ENCODE results near the gene TTLL11.

Gene TTLL11

GRCh38 chr9:121939643-121940042 lies 153.5 kb downstream of the TTLL11 start:
- Histone ChIP-seq H3K27ac (no peak overlapping the region), H3K27me3 (0 out of 22 replicates have a peak, but pooled peaks cover 0 to 3% (median 0%) of the 10 kb centered on the region in 11 experiments), H3K36me3 (no peaks in the 10 kb centered on the region), H3K9ac (no peak overlapping the region), H4K20me1 (no peaks in the 10 kb centered on the region), H3K4me2 (peak overlapping the region in 5 of 11 experiments; percentile 14 to 51 (median 39); a peak in 6 of 22 replicates), H3K4me1 (peaks cover 6 to 55% (median 39%) of the 10 kb centered on the region in 10 experiments; a peak in 19 of 20 replicates), H3K9me3 (replicated peaks in 1 of 11) (no peaks in the 10 kb centered on the region), H3K4me3 (no peak overlapping the region)
- no peak for TF ChIP-seq Cebpa-rat (IDR thresholded peaks at IDR 0.05)

DNA sequence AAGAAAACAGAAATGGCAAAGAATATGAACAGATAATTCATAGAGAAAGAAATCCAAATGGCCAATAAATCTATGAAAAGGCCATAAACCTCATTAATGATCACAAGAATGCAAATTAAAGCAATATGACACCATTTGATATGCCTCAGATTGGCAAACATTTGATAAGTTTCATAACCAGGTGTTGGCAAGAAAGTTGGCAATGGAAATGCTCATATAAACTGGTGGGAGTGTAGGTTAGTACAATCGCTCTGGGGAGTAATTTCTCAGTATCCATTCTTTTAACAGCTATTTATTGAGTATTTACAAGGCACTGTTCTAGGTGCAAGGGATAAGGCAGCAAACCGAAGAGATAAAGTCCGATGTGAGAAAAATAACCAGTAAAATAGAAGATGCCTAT lies 154.5 kb downstream of the TTLL11 start:
- TF ChIP-seq Cebpa-rat (IDR thresholded peaks at IDR 0.05) = no peak
- no peak overlapping the region for H3K27ac ChIP-seq
- H3K4me1 ChIP-seq = peaks cover 0 to 44% (median 28%) of the 10 kb centered on the region in 10 experiments; a peak in 16 of 20 replicates
- H3K36me3 ChIP-seq = no peaks in the 10 kb centered on the region
- H3K9ac ChIP-seq = no peak overlapping the region
- no peaks in the 10 kb centered on the region for H4K20me1 ChIP-seq
- H3K4me3 ChIP-seq = no peak overlapping the region
- no peak overlapping the region for H3K4me2 ChIP-seq
- no peaks in the 10 kb centered on the region for H3K9me3 ChIP-seq (replicated peaks in 1 of 11)
- 0 out of 22 replicates have a peak, but pooled peaks cover 0 to 3% (median 0%) of the 10 kb centered on the region in 11 experiments for H3K27me3 ChIP-seq

DNA sequence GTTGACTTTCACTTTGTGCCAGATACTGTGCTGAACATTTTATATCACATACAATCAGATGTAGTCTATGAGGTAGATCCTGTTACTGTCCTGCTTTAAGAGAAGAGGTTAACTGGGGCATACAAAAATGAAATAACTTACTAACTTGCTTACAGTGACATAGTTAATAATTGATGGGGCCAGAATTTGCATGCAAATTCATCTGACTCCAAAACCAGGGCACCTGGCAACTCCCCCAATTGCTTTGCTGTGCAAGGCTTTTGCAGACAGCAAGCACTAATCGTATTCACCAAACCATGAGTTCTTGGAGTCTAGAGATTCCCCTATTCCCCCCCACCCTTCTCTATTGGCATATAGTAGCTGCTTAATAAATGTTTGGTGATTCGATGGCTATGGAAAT lies 155.9 kb downstream of the TTLL11 start:
- no peaks in the 10 kb centered on the region for H3K9me3 ChIP-seq (replicated peaks in 1 of 11)
- no peaks in the 10 kb centered on the region for H4K20me1 ChIP-seq
- H3K4me2 ChIP-seq = peak overlapping the region in 3 of 11 experiments; percentile 7 to 22 (median 13); a peak in 3 of 22 replicates
- no peak overlapping the region for H3K27ac ChIP-seq
- H3K27me3 ChIP-seq = 0 out of 22 replicates have a peak, but pooled peaks cover 0 to 3% (median 0%) of the 10 kb centered on the region in 11 experiments
- H3K4me3 ChIP-seq = no peak overlapping the region
- H3K36me3 ChIP-seq = no peaks in the 10 kb centered on the region
- no peak for TF ChIP-seq Cebpa-rat (IDR thresholded peaks at IDR 0.05)
- peaks cover 0 to 31% (median 15%) of the 10 kb centered on the region in 10 experiments; a peak in 14 of 20 replicates for H3K4me1 ChIP-seq
- H3K9ac ChIP-seq = no peak overlapping the region

GRCh38 chr9:121935739-121936138 lies 157.4 kb downstream of the TTLL11 start:
- no peak overlapping the region for H3K27ac ChIP-seq
- no peak for TF ChIP-seq Cebpa-rat (IDR thresholded peaks at IDR 0.05)
- H3K4me1 ChIP-seq = peaks cover 0 to 16% (median 3%) of the 10 kb centered on the region in 10 experiments; a peak in 7 of 20 replicates
- H3K27me3 ChIP-seq = 0 out of 22 replicates have a peak, but pooled peaks cover 0 to 3% (median 0%) of the 10 kb centered on the region in 11 experiments
- H3K4me2 ChIP-seq = no peak overlapping the region
- H3K9me3 ChIP-seq (replicated peaks in 1 of 11) = no peaks in the 10 kb centered on the region
- no peaks in the 10 kb centered on the region for H4K20me1 ChIP-seq
- H3K9ac ChIP-seq = no peak overlapping the region
- H3K36me3 ChIP-seq = no peaks in the 10 kb centered on the region
- H3K4me3 ChIP-seq = no peak overlapping the region

- H3K36me3 ChIP-seq = no peaks in the 10 kb centered on the region
- no peak overlapping the region for H3K27ac ChIP-seq
- no peak overlapping the region for H3K9ac ChIP-seq
- H3K4me2 ChIP-seq = no peak overlapping the region
- H3K4me1 ChIP-seq = peaks cover 0 to 15% (median 9%) of the 10 kb centered on the region in 10 experiments; a peak in 15 of 20 replicates
- H3K4me3 ChIP-seq = no peak overlapping the region
- H4K20me1 ChIP-seq = no peaks in the 10 kb centered on the region
- no peak for TF ChIP-seq Cebpa-rat (IDR thresholded peaks at IDR 0.05)
- H3K27me3 ChIP-seq = 0 out of 22 replicates have a peak, but pooled peaks cover 0 to 7% (median 0%) of the 10 kb centered on the region in 11 experiments
- H3K9me3 ChIP-seq (replicated peaks in 1 of 11) = no peaks in the 10 kb centered on the region
Observed at GRCh38 chr9:121930956-121931355, 162.2 kb downstream of the TTLL11 start.

DNA sequence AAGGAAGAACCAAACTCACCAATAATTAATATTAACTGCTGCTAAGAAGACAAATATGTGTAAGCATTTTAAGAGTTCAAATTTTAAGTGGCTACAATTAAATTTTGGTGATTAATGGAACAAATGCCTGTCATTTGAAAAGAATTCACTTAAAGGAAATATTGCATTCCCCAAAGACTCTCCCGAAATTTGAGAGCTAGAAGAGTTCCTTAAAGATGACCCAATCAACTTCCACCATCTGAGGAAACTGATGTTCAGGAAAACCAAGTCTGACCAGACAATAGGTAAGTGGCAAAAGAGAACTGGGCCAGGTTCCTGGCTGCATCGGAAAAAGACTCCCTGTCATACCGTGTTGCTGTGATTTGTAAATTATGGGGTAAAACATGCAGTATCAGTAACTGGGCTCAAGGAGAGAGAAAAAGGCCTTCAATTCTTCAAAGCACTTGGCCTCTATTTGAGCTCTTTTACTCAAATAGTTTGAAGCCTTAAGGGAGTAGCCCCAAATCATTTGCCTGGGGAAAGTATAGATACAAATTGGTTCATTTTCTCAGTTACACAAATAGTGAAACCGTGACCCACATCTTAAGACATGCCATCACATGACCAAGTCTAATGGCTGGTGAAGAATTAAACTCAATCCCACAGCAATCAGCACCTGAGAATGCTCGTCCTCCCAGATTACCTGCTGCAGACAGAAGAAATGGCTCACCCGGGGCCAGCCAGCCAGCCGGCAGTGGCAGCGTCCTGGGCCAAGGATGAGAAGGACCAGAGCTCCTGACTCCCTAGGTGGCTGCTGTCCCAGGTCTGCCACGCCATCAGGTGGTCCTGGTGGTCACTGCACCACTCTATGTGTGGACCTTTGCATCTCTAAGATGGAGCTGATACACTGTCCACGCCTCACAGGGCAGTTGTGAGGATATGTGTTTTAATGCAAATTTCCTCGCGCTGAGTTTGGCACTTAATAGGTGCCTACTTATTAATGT lies 162.9 kb downstream of the TTLL11 start:
- Histone ChIP-seq H3K4me2 (no peak overlapping the region), H4K20me1 (no peaks in the 10 kb centered on the region), H3K27ac (no peak overlapping the region), H3K4me3 (no peak overlapping the region), H3K36me3 (no peaks in the 10 kb centered on the region), H3K9ac (no peak overlapping the region), H3K4me1 (peaks cover 0 to 21% (median 13%) of the 10 kb centered on the region in 10 experiments; a peak in 15 of 20 replicates), H3K27me3 (0 out of 22 replicates have a peak, but pooled peaks cover 0 to 8% (median 0%) of the 10 kb centered on the region in 11 experiments), H3K9me3 (replicated peaks in 1 of 11) (no peaks in the 10 kb centered on the region)
- TF ChIP-seq Cebpa-rat (IDR thresholded peaks at IDR 0.05) = no peak

- 0 out of 22 replicates have a peak, but pooled peaks cover 0 to 8% (median 0%) of the 10 kb centered on the region in 11 experiments for H3K27me3 ChIP-seq
- H3K27ac ChIP-seq = no peak overlapping the region
- no peak for TF ChIP-seq Cebpa-rat (IDR thresholded peaks at IDR 0.05)
- peaks cover 0 to 21% (median 13%) of the 10 kb centered on the region in 10 experiments; a peak in 15 of 20 replicates for H3K4me1 ChIP-seq
- no peak overlapping the region for H3K9ac ChIP-seq
- no peak overlapping the region for H3K4me3 ChIP-seq
- H3K36me3 ChIP-seq = no peaks in the 10 kb centered on the region
- no peaks in the 10 kb centered on the region for H4K20me1 ChIP-seq
- no peaks in the 10 kb centered on the region for H3K9me3 ChIP-seq (replicated peaks in 1 of 11)
- peak overlapping the region in 1 of 11 experiments; percentile 72; a peak in 1 of 22 replicates for H3K4me2 ChIP-seq
Observed at GRCh38 chr9:121927636-121928035, 165.5 kb downstream of the TTLL11 start.

DNA sequence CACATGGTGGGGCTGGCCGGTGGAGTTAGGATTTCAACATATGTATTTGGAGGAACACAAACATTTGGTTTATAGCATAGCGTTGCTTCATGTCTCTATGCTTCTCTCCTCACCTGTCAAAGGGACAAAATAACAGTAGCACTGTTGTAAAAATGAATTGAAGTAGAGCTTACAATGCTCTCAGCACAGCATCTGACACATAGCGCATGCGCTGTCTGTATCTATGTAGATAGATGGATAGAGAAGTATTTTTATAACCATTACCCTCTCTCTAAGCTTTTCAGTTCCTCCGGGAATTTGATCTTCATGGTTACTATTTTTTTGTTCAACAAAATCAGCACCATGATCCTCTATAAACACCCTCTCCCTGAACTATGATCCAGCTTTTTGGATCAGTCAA lies 166.0 kb downstream of the TTLL11 start:
- no peak for TF ChIP-seq Cebpa-rat (IDR thresholded peaks at IDR 0.05)
- Histone ChIP-seq H3K9ac (no peak overlapping the region), H3K36me3 (no peaks in the 10 kb centered on the region), H3K4me3 (no peak overlapping the region), H3K4me2 (peak overlapping the region in 6 of 11 experiments; percentile 47 to 72 (median 62); a peak in 9 of 22 replicates), H3K4me1 (peaks cover 0 to 21% (median 13%) of the 10 kb centered on the region in 10 experiments; a peak in 15 of 20 replicates), H3K27ac (no peak overlapping the region), H3K9me3 (replicated peaks in 1 of 11) (no peaks in the 10 kb centered on the region), H3K27me3 (0 out of 22 replicates have a peak, but pooled peaks cover 0 to 8% (median 0%) of the 10 kb centered on the region in 11 experiments), H4K20me1 (no peaks in the 10 kb centered on the region)

DNA sequence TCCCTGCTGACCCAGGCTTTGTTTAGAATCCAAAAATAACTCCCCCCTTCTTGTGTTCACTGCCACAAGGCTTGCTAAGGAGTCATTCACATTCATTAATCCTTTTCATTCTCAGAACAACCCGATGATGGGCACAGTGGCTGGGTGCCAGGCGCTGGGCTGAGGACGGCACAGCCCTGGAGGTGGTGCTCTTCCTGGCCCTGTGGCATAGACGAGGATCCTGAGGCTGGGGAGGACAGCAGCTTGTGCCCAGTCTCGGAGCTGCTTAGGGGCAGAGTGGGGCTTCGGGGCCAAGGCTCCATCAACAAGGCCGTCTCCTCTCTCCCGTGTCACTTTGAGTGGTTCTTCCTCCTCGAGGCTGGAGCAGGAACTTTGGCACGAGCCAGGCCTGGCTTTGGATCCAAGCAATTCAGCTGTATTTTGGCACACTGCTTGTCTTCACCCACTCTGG lies 166.7 kb downstream of the TTLL11 start:
- no peak for TF ChIP-seq Cebpa-rat (IDR thresholded peaks at IDR 0.05)
- H3K9ac ChIP-seq = peak overlapping the region in 3 of 11 experiments; percentile 11 to 47 (median 28); a peak in 2 of 22 replicates
- H3K4me1 ChIP-seq = peaks cover 0 to 27% (median 17%) of the 10 kb centered on the region in 10 experiments; a peak in 15 of 20 replicates
- H3K27me3 ChIP-seq = 0 out of 22 replicates have a peak, but pooled peaks cover 0 to 8% (median 0%) of the 10 kb centered on the region in 11 experiments
- no peak overlapping the region for H3K4me3 ChIP-seq
- H4K20me1 ChIP-seq = no peaks in the 10 kb centered on the region
- no peak overlapping the region for H3K27ac ChIP-seq
- H3K4me2 ChIP-seq = peak overlapping the region in 10 of 11 experiments; percentile 15 to 72 (median 55); a peak in 18 of 22 replicates
- H3K36me3 ChIP-seq = no peaks in the 10 kb centered on the region
- no peaks in the 10 kb centered on the region for H3K9me3 ChIP-seq (replicated peaks in 1 of 11)

Data from BLaER1 treated with 17β-estradiol and CSF1 and Interleukin-3, amounts not matched to agents 10 nM and 100 nM (cell line).